Prostate gland (tissue), 2 donors: ENCODE data around the gene CAMTA2.

ENCODE experiments used
- POLR2A ChIP-seq: fragments of 450-650 bp; IDR thresholded peaks from one replicate; pipeline ENCODE4 v1.6.1; 2016; ENCODE audit warnings: antibody characterized with exemption, mild to moderate bottlenecking
- POLR2AphosphoS5 ChIP-seq: sonication (generic); formaldehyde crosslinking; IDR thresholded peaks from one replicate; pipeline ENCODE4 v1.6.1; 2017; ENCODE audit warnings: antibody characterized with exemption
- TF ChIP-seq, protein P1 (sequence below), 4 experiments: fragments of 200-600 bp in 2 of 4; fragments of 450-650 bp in 2 of 4; sonication (generic) in 2 of 4; IDR thresholded peaks; 1 replicate in 3 of 4; 2 replicates in 1 of 4; pipeline ENCODE4 v1.5.1; 2016 to 2019; ENCODE audit warnings: antibody characterized with exemption in 4 of 4, mild to moderate bottlenecking in 2 of 4, moderate library complexity in 2 of 4

DNA sequence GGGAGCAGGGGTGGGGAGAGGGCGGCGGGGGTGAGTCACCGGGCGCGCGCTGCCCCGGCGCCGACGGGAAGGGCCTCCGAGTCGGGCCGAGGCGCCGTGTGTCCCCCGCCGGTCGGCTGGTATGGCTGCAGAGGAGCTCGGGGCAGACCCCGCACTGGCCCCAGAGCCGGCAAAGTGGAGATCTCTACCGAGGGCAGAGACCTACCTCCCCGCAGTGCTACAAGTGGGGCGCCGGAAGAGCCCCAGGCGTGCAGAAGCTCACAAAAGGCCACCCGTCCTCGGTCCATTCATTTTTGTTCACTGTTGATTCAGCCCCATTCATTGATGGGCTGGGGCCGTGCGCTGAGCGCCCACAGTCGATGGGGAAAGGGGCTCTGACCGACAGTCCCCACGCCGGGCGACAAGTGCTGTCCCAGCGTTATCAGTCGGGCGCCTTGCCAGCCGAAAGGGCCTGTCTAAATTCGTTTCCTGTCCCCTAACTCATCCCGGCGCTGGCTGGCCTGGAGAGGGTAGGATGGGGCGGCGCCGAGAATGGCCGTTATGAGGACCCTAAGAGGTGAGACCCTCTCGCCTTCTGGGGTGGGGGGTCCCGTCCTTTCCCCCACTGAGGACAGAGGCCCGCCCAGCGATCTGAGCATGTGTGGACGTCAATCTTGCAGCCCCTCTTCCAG is 37.3 kb downstream of the CAMTA2 start:
- TF ChIP-seq, protein P1, sequence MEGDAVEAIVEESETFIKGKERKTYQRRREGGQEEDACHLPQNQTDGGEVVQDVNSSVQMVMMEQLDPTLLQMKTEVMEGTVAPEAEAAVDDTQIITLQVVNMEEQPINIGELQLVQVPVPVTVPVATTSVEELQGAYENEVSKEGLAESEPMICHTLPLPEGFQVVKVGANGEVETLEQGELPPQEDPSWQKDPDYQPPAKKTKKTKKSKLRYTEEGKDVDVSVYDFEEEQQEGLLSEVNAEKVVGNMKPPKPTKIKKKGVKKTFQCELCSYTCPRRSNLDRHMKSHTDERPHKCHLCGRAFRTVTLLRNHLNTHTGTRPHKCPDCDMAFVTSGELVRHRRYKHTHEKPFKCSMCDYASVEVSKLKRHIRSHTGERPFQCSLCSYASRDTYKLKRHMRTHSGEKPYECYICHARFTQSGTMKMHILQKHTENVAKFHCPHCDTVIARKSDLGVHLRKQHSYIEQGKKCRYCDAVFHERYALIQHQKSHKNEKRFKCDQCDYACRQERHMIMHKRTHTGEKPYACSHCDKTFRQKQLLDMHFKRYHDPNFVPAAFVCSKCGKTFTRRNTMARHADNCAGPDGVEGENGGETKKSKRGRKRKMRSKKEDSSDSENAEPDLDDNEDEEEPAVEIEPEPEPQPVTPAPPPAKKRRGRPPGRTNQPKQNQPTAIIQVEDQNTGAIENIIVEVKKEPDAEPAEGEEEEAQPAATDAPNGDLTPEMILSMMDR (IDR thresholded peaks at IDR 0.05), result no peak
- no peak for TF ChIP-seq POLR2AphosphoS5
- TF ChIP-seq POLR2A, result peak; percentile 15
